Smooth muscle cell (in vitro differentiated cells): Measurements from ENCODE around the gene MYO1F. TPM values are rescaled to one million over a fixed set of nuclear protein-coding genes. Genes with fewer than 3 reads are reported as not detected.

ENCODE experiments used
- DNase-seq: peaks from one replicate; lab custom pipeline; 2025; ENCODE audit not compliant: unreplicated experiment; lab: John Stamatoyannopoulos, UW
- H2AFZ ChIP-seq: fragments of 200-600 bp; sonication (generic); 2 replicates; pipeline ENCODE4 v1.6.0; 2016; ENCODE audit warnings: antibody characterized with exemption, low read depth, mild to moderate bottlenecking
- H3F3A ChIP-seq: fragments of 200-600 bp; sonication (generic); 2 replicates; pipeline ENCODE4 v1.6.0; 2017; ENCODE audit warnings: antibody characterized with exemption, low read depth
- H3K27ac ChIP-seq: fragments of 200-600 bp; sonication (generic); 2 replicates; pipeline ENCODE4 v1.5.1; 2016; ENCODE audit warnings: low read depth, mild to moderate bottlenecking
- H3K27me3 ChIP-seq: fragments of 200-600 bp; sonication (generic); 2 replicates; pipeline ENCODE4 v1.6.1; 2016; ENCODE audit warnings: low read depth, mild to moderate bottlenecking
- H3K36me3 ChIP-seq: fragments of 200-600 bp; sonication (generic); 2 replicates; pipeline ENCODE4 v1.5.1; 2016; ENCODE audit warnings: low read depth
- H3K4me1 ChIP-seq: fragments of 200-600 bp; sonication (generic); 2 replicates; pipeline ENCODE4 v1.5.1; 2016; ENCODE audit warnings: low read depth
- H3K4me2 ChIP-seq: fragments of 200-600 bp; sonication (generic); 2 replicates; pipeline ENCODE4 v1.6.0; 2016; ENCODE audit warnings: mild to moderate bottlenecking
- H3K4me3 ChIP-seq: fragments of 200-600 bp; sonication (generic); 2 replicates; pipeline ENCODE4 v1.5.1; 2016; ENCODE audit warnings: mild to moderate bottlenecking
- H3K79me2 ChIP-seq: fragments of 200-600 bp; sonication (generic); 2 replicates; pipeline ENCODE4 v1.6.0; 2016; ENCODE audit warnings: low read depth, mild to moderate bottlenecking
- H3K9ac ChIP-seq: fragments of 200-600 bp; sonication (generic); 2 replicates; pipeline ENCODE4 v1.6.0; 2016; ENCODE audit warnings: low read depth
- H3K9me3 ChIP-seq: fragments of 200-600 bp; sonication (generic); replicated peaks from 2 replicates; pipeline ENCODE4 v1.5.1; 2016; ENCODE audit warnings: low read depth
- H4K20me1 ChIP-seq: fragments of 200-600 bp; sonication (generic); 2 replicates; pipeline ENCODE4 v1.6.0; 2016; ENCODE audit warnings: low read depth
- WGBS: methylation state at CpG from one replicate; pipeline ENCODE4 v1.1.7; 2016; ENCODE audit warnings: low lambda C conversion rate; 5-methylcytosine and 5-hydroxymethylcytosine counted together
- polyA plus RNA-seq: library from polyadenylated mRNA; unstranded; fragments of >200 nt; fragmentation: Nextera tagmentation; extraction: Ambion mirVana; gene quantifications from 2 replicates; pipeline ENCODE4 v1.2.1, GENCODE V29; 2016
- total RNA-seq: library from RNA; depleted of rRNA; stranded (reverse); fragments of >200 nt; gene quantifications from 2 replicates; pipeline ENCODE4 v1.2.3, GENCODE V29; 2014
- TF ChIP-seq, protein P1 (sequence below): fragments of 200-600 bp; sonication (generic); IDR thresholded peaks from 2 replicates; pipeline ENCODE4 v1.5.1; 2017; ENCODE audit warnings: borderline replicate concordance, mild to moderate bottlenecking, antibody characterized with exemption; ENCODE audit not compliant: insufficient read depth, poor library complexity, severe bottlenecking

MYO1F gene
- total and polyA plus RNA-seq, 2 experiments from 2014 or later, result 1.4 TPM; not detected in 1

GRCh38 chr19:8504919-8505318 lies 72.3 kb downstream of the MYO1F start:
- 74% methylated on average over 6 of the region's 6 CpGs for WGBS
- Histone ChIP-seq H3K36me3 (no peaks in the 10 kb centered on the region), H3K27me3 (no peaks in the 10 kb centered on the region), H3K4me2 (no peak overlapping the region), H3K79me2 (no peaks in the 10 kb centered on the region), H3F3A (peaks cover 10% of the 10 kb centered on the region), H2AFZ (no peak overlapping the region), H3K4me1 (peaks cover 19% of the 10 kb centered on the region), H4K20me1 (no peaks in the 10 kb centered on the region), H3K27ac (no peak overlapping the region), H3K9me3 (no peaks in the 10 kb centered on the region), H3K9ac (no peak overlapping the region), H3K4me3 (no peak overlapping the region)
- TF ChIP-seq, protein P1, sequence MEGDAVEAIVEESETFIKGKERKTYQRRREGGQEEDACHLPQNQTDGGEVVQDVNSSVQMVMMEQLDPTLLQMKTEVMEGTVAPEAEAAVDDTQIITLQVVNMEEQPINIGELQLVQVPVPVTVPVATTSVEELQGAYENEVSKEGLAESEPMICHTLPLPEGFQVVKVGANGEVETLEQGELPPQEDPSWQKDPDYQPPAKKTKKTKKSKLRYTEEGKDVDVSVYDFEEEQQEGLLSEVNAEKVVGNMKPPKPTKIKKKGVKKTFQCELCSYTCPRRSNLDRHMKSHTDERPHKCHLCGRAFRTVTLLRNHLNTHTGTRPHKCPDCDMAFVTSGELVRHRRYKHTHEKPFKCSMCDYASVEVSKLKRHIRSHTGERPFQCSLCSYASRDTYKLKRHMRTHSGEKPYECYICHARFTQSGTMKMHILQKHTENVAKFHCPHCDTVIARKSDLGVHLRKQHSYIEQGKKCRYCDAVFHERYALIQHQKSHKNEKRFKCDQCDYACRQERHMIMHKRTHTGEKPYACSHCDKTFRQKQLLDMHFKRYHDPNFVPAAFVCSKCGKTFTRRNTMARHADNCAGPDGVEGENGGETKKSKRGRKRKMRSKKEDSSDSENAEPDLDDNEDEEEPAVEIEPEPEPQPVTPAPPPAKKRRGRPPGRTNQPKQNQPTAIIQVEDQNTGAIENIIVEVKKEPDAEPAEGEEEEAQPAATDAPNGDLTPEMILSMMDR, result no peak
- DNase-seq, result no peak

GRCh38 chr19:8504171-8504570 lies 73.1 kb downstream of the MYO1F start:
- TF ChIP-seq, protein P1, result no peak
- H3K4me3 ChIP-seq, result no peak overlapping the region
- peaks cover 10% of the 10 kb centered on the region for H3F3A ChIP-seq
- H3K4me1 ChIP-seq, result peaks cover 23% of the 10 kb centered on the region
- H3K27me3 ChIP-seq, result no peaks in the 10 kb centered on the region
- no peaks in the 10 kb centered on the region for H3K79me2 ChIP-seq
- H2AFZ ChIP-seq, result no peak overlapping the region
- H3K27ac ChIP-seq, result no peak overlapping the region
- H3K36me3 ChIP-seq, result no peaks in the 10 kb centered on the region
- DNase-seq, result no peak
- H3K9me3 ChIP-seq, result no peaks in the 10 kb centered on the region
- 90% methylated on average over 7 of the region's 7 CpGs for WGBS
- no peak overlapping the region for H3K9ac ChIP-seq
- H3K4me2 ChIP-seq, result no peak overlapping the region
- no peaks in the 10 kb centered on the region for H4K20me1 ChIP-seq

DNA sequence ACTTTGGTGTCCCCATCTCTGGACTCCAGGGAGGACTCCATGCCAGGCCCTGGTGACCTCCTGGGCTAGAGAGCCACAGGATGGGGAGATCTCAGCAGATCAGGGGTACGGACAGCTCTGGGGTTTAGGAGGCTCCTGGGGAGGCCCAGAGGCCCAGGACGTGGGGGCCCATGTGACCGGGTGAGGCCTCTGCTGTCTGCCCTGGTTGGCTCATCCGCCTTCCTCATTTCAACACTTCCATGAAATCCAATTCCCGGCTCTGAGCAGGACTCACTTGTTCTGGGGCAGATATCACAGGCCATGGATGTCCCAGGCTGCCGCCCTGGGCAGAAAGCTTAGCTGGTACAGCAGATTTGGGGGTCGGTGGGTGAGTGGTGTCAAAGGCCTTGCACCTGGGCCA lies 73.7 kb downstream of the MYO1F start:
- TF ChIP-seq, protein P1, result no peak
- Histone ChIP-seq H3K79me2 (no peaks in the 10 kb centered on the region), H3K27ac (no peak overlapping the region), H3F3A (peaks cover 10% of the 10 kb centered on the region), H3K27me3 (no peaks in the 10 kb centered on the region), H3K36me3 (no peaks in the 10 kb centered on the region), H3K4me1 (peaks cover 23% of the 10 kb centered on the region), H3K9me3 (no peaks in the 10 kb centered on the region), H3K9ac (no peak overlapping the region), H4K20me1 (no peaks in the 10 kb centered on the region), H3K4me3 (no peak overlapping the region), H3K4me2 (no peak overlapping the region), H2AFZ (no peak overlapping the region)
- DNase-seq, result no peak
- 96% methylated on average over 7 of the region's 7 CpGs for WGBS

DNA sequence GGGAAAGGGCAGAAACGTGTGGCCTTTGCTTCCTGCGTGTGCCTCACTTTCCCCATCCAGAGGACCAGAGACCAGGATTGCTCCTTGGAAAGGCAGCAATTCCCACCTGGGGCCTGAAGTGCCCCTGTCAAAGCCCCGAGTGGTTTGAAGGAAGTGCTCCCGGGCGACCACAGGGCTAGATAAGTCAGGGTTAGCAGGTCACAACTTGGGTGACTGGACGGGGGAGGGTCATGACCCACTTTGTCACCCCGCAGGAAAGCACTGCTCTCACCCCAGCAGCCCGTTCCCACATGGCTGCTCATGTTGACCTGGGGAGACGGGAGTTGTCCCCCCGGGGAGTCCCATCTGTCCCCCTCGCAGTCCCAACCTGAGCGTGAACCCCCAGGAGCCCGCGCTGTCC lies 75.3 kb downstream of the MYO1F start:
- no peak overlapping the region for H2AFZ ChIP-seq
- no peak overlapping the region for H3K4me3 ChIP-seq
- H3K36me3 ChIP-seq, result no peaks in the 10 kb centered on the region
- no peak overlapping the region for H3K27ac ChIP-seq
- TF ChIP-seq, protein P1, result no peak
- DNase-seq, result no peak
- no peaks in the 10 kb centered on the region for H3K9me3 ChIP-seq
- H3K27me3 ChIP-seq, result no peaks in the 10 kb centered on the region
- no peaks in the 10 kb centered on the region for H3K79me2 ChIP-seq
- peaks cover 23% of the 10 kb centered on the region for H3K4me1 ChIP-seq
- 87% methylated on average over 14 of the region's 14 CpGs for WGBS
- H4K20me1 ChIP-seq, result no peaks in the 10 kb centered on the region
- no peak overlapping the region for H3K4me2 ChIP-seq
- peaks cover 8% of the 10 kb centered on the region for H3F3A ChIP-seq
- H3K9ac ChIP-seq, result no peak overlapping the region
